CD8-positive, alpha-beta memory T cell (primary cell): ENCODE results near the gene DMBX1. TPM values are rescaled to one million over a fixed set of nuclear protein-coding genes. Genes with fewer than 3 reads are reported as not detected.

Source experiments
- CTCF ChIA-PET: fragments of 350-600 bp; sonication (Branson Sonifier 250); formaldehyde crosslinking; loops from one replicate; lab custom pipeline; 2021; ENCODE audit warnings: antibody characterized with exemption; lab: Charles Lee
- POLR2A ChIA-PET: fragments of 350-600 bp; sonication (Branson Sonifier 250); formaldehyde crosslinking; loops from one replicate; lab custom pipeline; 2021; ENCODE audit warnings: antibody characterized with exemption; lab: Charles Lee
- DNase-seq, 5 donors: peaks; one replicate each; pipeline versions ENCODE4 v3.0.0 to v3.0.0-alpha.2; 2020 to 2022; ENCODE audit warnings: mixed read lengths in 1 of 5
- H3K27ac ChIP-seq: one replicate; pipeline ENCODE4 v1.7.0; 2013; ENCODE audit warnings: low read depth, mild to moderate bottlenecking, low read length, moderate library complexity
- H3K27me3 ChIP-seq: 2 replicates; pipeline ENCODE4 v1.7.0; 2013; ENCODE audit warnings: low read length, mild to moderate bottlenecking; ENCODE audit not compliant: insufficient read depth, poor library complexity, severe bottlenecking
- H3K36me3 ChIP-seq: 2 replicates; pipeline ENCODE4 v1.7.0; 2013; ENCODE audit warnings: mild to moderate bottlenecking, low read length, moderate library complexity; ENCODE audit not compliant: insufficient read depth
- H3K4me1 ChIP-seq: 2 replicates; pipeline ENCODE4 v1.7.0; 2013; ENCODE audit warnings: mild to moderate bottlenecking, low read length, moderate library complexity; ENCODE audit not compliant: insufficient read depth
- H3K4me3 ChIP-seq: 2 replicates; pipeline ENCODE4 v1.7.0; 2013; ENCODE audit warnings: mild to moderate bottlenecking, low read length
- H3K9me3 ChIP-seq: 2 replicates; pipeline ENCODE4 v1.7.0; 2013; ENCODE audit warnings: mild to moderate bottlenecking, low read length
- H3K27ac Mint-ChIP-seq, 8 donors: one replicate each; pipeline ENCODE4 v1.8.0; 2020 to 2021; ENCODE audit warnings: mixed read lengths in 8 of 8, mild to moderate bottlenecking in 6 of 8, inconsistent platforms in 3 of 8, moderate library complexity in 3 of 8
- H3K27me3 Mint-ChIP-seq, 2 donors: one replicate each; pipeline ENCODE4 v1.8.0; 2020 to 2021; ENCODE audit warnings: mixed read lengths in 2 of 2, mild to moderate bottlenecking in 1 of 2, moderate library complexity in 1 of 2
- H3K36me3 Mint-ChIP-seq, 3 donors: one replicate each; pipeline ENCODE4 v1.8.0; 2020 to 2021; ENCODE audit warnings: mixed read lengths in 3 of 3, inconsistent platforms in 1 of 3, mild to moderate bottlenecking in 1 of 3
- H3K4me1 Mint-ChIP-seq, 3 donors: one replicate each; pipeline ENCODE4 v1.8.0; 2020 to 2021; ENCODE audit warnings: mixed read lengths in 3 of 3, inconsistent platforms in 1 of 3, mild to moderate bottlenecking in 1 of 3
- H3K4me3 Mint-ChIP-seq, 7 donors: one replicate each; pipeline ENCODE4 v1.8.0; 2020 to 2021; ENCODE audit warnings: mixed read lengths in 7 of 7, mild to moderate bottlenecking in 6 of 7, moderate library complexity in 4 of 7, inconsistent platforms in 2 of 7
- H3K9me3 Mint-ChIP-seq, 5 donors: one replicate each; pipeline ENCODE4 v1.8.0; 2020 to 2022; ENCODE audit warnings: mixed read lengths in 5 of 5, mild to moderate bottlenecking in 3 of 5, moderate library complexity in 2 of 5, inconsistent platforms in 1 of 5
- polyA plus RNA-seq: library from polyadenylated mRNA; unstranded; fragments of 300-500 nt; fragmentation: Illumina TruSeq; gene quantifications from one replicate; pipeline ENCODE4 v1.2.3, GENCODE V29; 2021
- total RNA-seq, 2 experiments: library from RNA; stranded (reverse); gene quantifications; one replicate each; pipeline ENCODE4 v1.2.3, GENCODE V29; 2021

The DMBX1 gene
- total RNA-seq, result not detected
- polyA plus RNA-seq, result not detected

- Histone ChIP-seq H3K4me1 (no peaks in the 10 kb centered on the region), H3K27ac (peak within 1 kb of the TSS; percentile 38), H3K36me3 (no peaks in the 10 kb centered on the region), H3K27me3 (peaks cover 36% of the 10 kb centered on the region), H3K4me3 (no peak within 1 kb of the TSS), H3K9me3 (no peaks in the 10 kb centered on the region)
- Mint-ChIP-seq H3K27ac (peak within 1 kb of the TSS in 4 of 8 donors; percentile 39 to 70 (median 61)), H3K4me3 (peak within 1 kb of the TSS; percentile 46 to 85 (median 80)), H3K27me3 (peaks cover 65 to 88% of the 10 kb centered on the region in 2 donors), H3K4me1 (peaks cover 14 to 28% (median 15%) of the 10 kb centered on the region in 3 donors), H3K9me3 (peaks cover 0 to 4% (median 0%) of the 10 kb centered on the region in 5 donors), H3K36me3 (no peaks in the 10 kb centered on the region)
- ChIA-PET CTCF (no interaction called here), POLR2A (interaction anchor here (0.5 kb wide), 1 partner anchor 144 kb away, joined by 3 read pairs; no protein-coding TSS in a partner anchor)
- DNase-seq, result peak in 2 of 5 donors; percentile 6 to 9
Observed at GRCh38 chr1:46489638-46490405, at the start of gene DMBX1. Gene DMBX1 (plus strand): TSS chr1:46489836. CDS start chr1:46507011, 17,175 bp downstream.

GRCh38 chr1:46440478-46440877, 49.2 kb upstream of the DMBX1 start:
- H3K9me3 Mint-ChIP-seq, result no peaks in the 10 kb centered on the region
- no peaks in the 10 kb centered on the region for H3K4me1 ChIP-seq
- no peak overlapping the region for H3K4me3 ChIP-seq
- H3K27ac Mint-ChIP-seq, result peak overlapping the region in 1 of 8 donors; percentile 51
- CTCF ChIA-PET, result no interaction called here
- H3K27ac ChIP-seq, result no peak overlapping the region
- H3K4me3 Mint-ChIP-seq, result no peak overlapping the region
- H3K27me3 Mint-ChIP-seq, result peaks cover 0 to 3% of the 10 kb centered on the region in 2 donors
- no peaks in the 10 kb centered on the region for H3K9me3 ChIP-seq
- H3K27me3 ChIP-seq, result no peaks in the 10 kb centered on the region
- H3K36me3 ChIP-seq, result no peaks in the 10 kb centered on the region
- POLR2A ChIA-PET, result no interaction called here
- DNase-seq, result no peak
- H3K36me3 Mint-ChIP-seq, result no peaks in the 10 kb centered on the region
- H3K4me1 Mint-ChIP-seq, result peaks cover 7 to 8% (median 8%) of the 10 kb centered on the region in 3 donors

- peaks cover 13 to 18% (median 16%) of the 10 kb centered on the region in 3 donors for H3K4me1 Mint-ChIP-seq
- H3K4me3 ChIP-seq, result peak overlapping the region; percentile 69
- CTCF ChIA-PET, result interaction anchor here (1.0 to 5.1 kb wide), 3 partner anchors 10 to 85 kb away, joined by 3 to 35 read pairs (median 4); no protein-coding TSS in a partner anchor
- POLR2A ChIA-PET, result no interaction called here
- H3K27me3 Mint-ChIP-seq, result peaks cover 16 to 20% of the 10 kb centered on the region in 2 donors
- no peaks in the 10 kb centered on the region for H3K9me3 Mint-ChIP-seq
- H3K27ac ChIP-seq, result peak overlapping the region; percentile 73
- H3K36me3 Mint-ChIP-seq, result peaks cover 0 to 3% (median 0%) of the 10 kb centered on the region in 3 donors
- no peaks in the 10 kb centered on the region for H3K36me3 ChIP-seq
- H3K9me3 ChIP-seq, result no peaks in the 10 kb centered on the region
- peak overlapping the region; percentile 77 to 94 (median 86) for H3K4me3 Mint-ChIP-seq
- no peaks in the 10 kb centered on the region for H3K27me3 ChIP-seq
- no peaks in the 10 kb centered on the region for H3K4me1 ChIP-seq
- DNase-seq, result peak; percentile 46 to 70 (median 57)
- peak overlapping the region in 6 of 8 donors; percentile 20 to 89 (median 77) for H3K27ac Mint-ChIP-seq
Observed at GRCh38 chr1:46442317-46443161, 47.1 kb upstream of the DMBX1 start.

GRCh38 chr1:46444466-46444865, 45.2 kb upstream of the DMBX1 start:
- Histone ChIP-seq H3K27me3 (peaks cover 8% of the 10 kb centered on the region), H3K4me3 (no peak overlapping the region), H3K27ac (no peak overlapping the region), H3K4me1 (no peaks in the 10 kb centered on the region), H3K9me3 (no peaks in the 10 kb centered on the region), H3K36me3 (no peaks in the 10 kb centered on the region)
- Mint-ChIP-seq H3K27ac (no peak overlapping the region), H3K36me3 (peaks cover 0 to 3% (median 0%) of the 10 kb centered on the region in 3 donors), H3K27me3 (peaks cover 25 to 36% of the 10 kb centered on the region in 2 donors), H3K4me1 (peaks cover 16 to 32% (median 26%) of the 10 kb centered on the region in 3 donors), H3K9me3 (no peaks in the 10 kb centered on the region), H3K4me3 (peak overlapping the region in 1 of 7 donors; percentile 12)
- no peak for DNase-seq
- ChIA-PET POLR2A (no interaction called here), CTCF (interaction anchor here (1.1 to 5.1 kb wide), 4 partner anchors 8 to 83 kb away, joined by 3 to 35 read pairs (median 4); no protein-coding TSS in a partner anchor)

- ChIA-PET POLR2A (no interaction called here), CTCF (interaction anchor here (0.6 to 5.1 kb wide), 5 partner anchors 11 to 88 kb away, joined by 3 to 35 read pairs (median 3); a partner anchor contains a TSS)
- peaks cover 16 to 32% (median 29%) of the 10 kb centered on the region in 3 donors for H3K4me1 Mint-ChIP-seq
Observed at GRCh38 chr1:46445773-46446256, 43.8 kb upstream of the DMBX1 start.

GRCh38 chr1:46446646-46447498, 42.8 kb upstream of the DMBX1 start:
- Mint-ChIP-seq H3K9me3 (no peaks in the 10 kb centered on the region), H3K4me1 (peaks cover 16 to 32% (median 29%) of the 10 kb centered on the region in 3 donors), H3K4me3 (peak overlapping the region in 3 of 7 donors; percentile 21 to 50 (median 46)), H3K27me3 (peaks cover 29 to 56% of the 10 kb centered on the region in 2 donors), H3K36me3 (peaks cover 0 to 3% (median 0%) of the 10 kb centered on the region in 3 donors), H3K27ac (peak overlapping the region in 2 of 8 donors; percentile 5 to 56)
- Histone ChIP-seq H3K27ac (no peak overlapping the region), H3K36me3 (no peaks in the 10 kb centered on the region), H3K4me3 (no peak overlapping the region), H3K9me3 (no peaks in the 10 kb centered on the region), H3K27me3 (peaks cover 10% of the 10 kb centered on the region), H3K4me1 (no peaks in the 10 kb centered on the region)
- ChIA-PET CTCF (interaction anchor here (0.6 to 5.1 kb wide), 12 partner anchors 8 to 202 kb away, joined by 3 to 35 read pairs (median 3); a partner anchor contains a TSS), POLR2A (no interaction called here)
- DNase-seq, result peak; percentile 49 to 75 (median 58)

More at GRCh38 chr1:46445773-46446256, 43.8 kb upstream of the DMBX1 start:
- Mint-ChIP-seq H3K9me3 (no peaks in the 10 kb centered on the region), H3K4me3 (no peak overlapping the region), H3K27me3 (peaks cover 27 to 46% of the 10 kb centered on the region in 2 donors), H3K27ac (no peak overlapping the region), H3K36me3 (peaks cover 0 to 3% (median 0%) of the 10 kb centered on the region in 3 donors)
- H3K4me3 ChIP-seq, result no peak overlapping the region
- DNase-seq, result no peak
- H3K27ac ChIP-seq, result no peak overlapping the region
- peaks cover 10% of the 10 kb centered on the region for H3K27me3 ChIP-seq
- H3K4me1 ChIP-seq, result no peaks in the 10 kb centered on the region
- H3K36me3 ChIP-seq, result no peaks in the 10 kb centered on the region
- H3K9me3 ChIP-seq, result no peaks in the 10 kb centered on the region
